OCI-LY7 (cell line): ENCODE results near the gene HTT. TPM values are rescaled to one million over a fixed set of nuclear protein-coding genes. Genes with fewer than 3 reads are reported as not detected.

Experiments
- BruUV-seq: library from RNA; stranded (reverse); fragments of 400-500 nt; replicated peaks from 2 replicates; lab custom pipeline; 2021; lab: Mats Ljungman, UMichigan
- CTCF ChIA-PET: fragments of 300-600 bp; sonication (Branson Sonifier 250); formaldehyde crosslinking; loops from one replicate; lab custom pipeline; 2022; ENCODE audit warnings: antibody characterized with exemption; ENCODE audit not compliant: unreplicated experiment; lab: Charles Lee
- POLR2A ChIA-PET: fragments of 300-600 bp; sonication (Branson Sonifier 250); formaldehyde crosslinking; loops from one replicate; lab custom pipeline; 2022; ENCODE audit warnings: antibody characterized with exemption; lab: Charles Lee
- DNase-seq: peaks from one replicate; pipeline ENCODE4 v3.0.0-alpha.2; 2015; ENCODE audit warnings: low spot score
- H2AFZ ChIP-seq: fragments of 200-600 bp; sonication (generic), shearing (Covaris generic); 2 replicates; pipeline ENCODE4 v1.6.1; 2014; ENCODE audit warnings: mild to moderate bottlenecking, antibody characterized with exemption, low read length, moderate library complexity
- H3K27ac ChIP-seq: fragments of 200-600 bp; sonication (generic); 2 replicates; pipeline ENCODE4 v1.5.1; 2014; ENCODE audit warnings: mixed run types, low read depth, mild to moderate bottlenecking, moderate library complexity, low read length, inconsistent platforms; ENCODE audit not compliant: poor library complexity, severe bottlenecking
- H3K36me3 ChIP-seq: fragments of 200-600 bp; sonication (generic); 2 replicates; pipeline ENCODE4 v1.6.1; 2014; ENCODE audit warnings: mild to moderate bottlenecking, antibody characterized with exemption, low read length, moderate library complexity, mixed read lengths; ENCODE audit not compliant: insufficient read depth
- H3K4me1 ChIP-seq: fragments of 200-600 bp; sonication (generic); 2 replicates; pipeline ENCODE4 v1.5.1; 2014; ENCODE audit warnings: mild to moderate bottlenecking, low read length; ENCODE audit not compliant: insufficient read depth, poor library complexity, severe bottlenecking
- H3K4me2 ChIP-seq: fragments of 200-600 bp; sonication (generic); 2 replicates; pipeline ENCODE4 v1.6.1; 2014; ENCODE audit warnings: mild to moderate bottlenecking, low read length
- H3K4me3 ChIP-seq: fragments of 200-600 bp; sonication (generic); 2 replicates; pipeline ENCODE4 v1.5.1; 2014; ENCODE audit warnings: mild to moderate bottlenecking, low read depth, low read length; ENCODE audit not compliant: poor library complexity, severe bottlenecking
- H3K79me2 ChIP-seq: fragments of 200-600 bp; sonication (generic); 2 replicates; pipeline ENCODE4 v1.6.1; 2016; ENCODE audit warnings: low read depth, mild to moderate bottlenecking, low read length, moderate library complexity, mixed read lengths; ENCODE audit not compliant: insufficient read depth
- H3K9me2 ChIP-seq: fragments of 200-600 bp; sonication (generic); 2 replicates; pipeline ENCODE4 v1.6.1; 2016; ENCODE audit warnings: mild to moderate bottlenecking, low read length, mixed read lengths; ENCODE audit not compliant: insufficient read depth
- H3K9me3 ChIP-seq: fragments of 200-600 bp; sonication (generic); 2 replicates; pipeline ENCODE4 v1.6.1; 2014; ENCODE audit warnings: mild to moderate bottlenecking, mixed run types, low read length, mixed read lengths
- H4K20me1 ChIP-seq: fragments of 200-600 bp; sonication (generic); 2 replicates; pipeline ENCODE4 v1.6.1; 2014; ENCODE audit warnings: mild to moderate bottlenecking, antibody characterized with exemption, low read length, moderate library complexity, mixed read lengths; ENCODE audit not compliant: insufficient read depth
- CTCF ChIP-seq: fragments of 200-600 bp; sonication (generic); conservative IDR thresholded peaks from 2 replicates; pipeline ENCODE4 v1.5.1; 2014; ENCODE audit warnings: mild to moderate bottlenecking, antibody characterized with exemption, low read length, moderate library complexity, mixed read lengths
- EZH2phosphoT487 ChIP-seq: fragments of 200-600 bp; sonication (generic); IDR thresholded peaks from 2 replicates; pipeline ENCODE4 v1.6.1; 2018; ENCODE audit warnings: low read depth, borderline replicate concordance, mild to moderate bottlenecking, mixed run types, antibody characterized with exemption, low read length, moderate library complexity, mixed read lengths
- intact Hi-C: fragments of 100-400 bp; cut with micrococcal nuclease; formaldehyde crosslinking; loops from one replicate; pipeline ENCODE4 v1.10.0; 2022; ENCODE audit not compliant: unreplicated experiment
- total RNA-seq, 2 experiments: library from RNA; depleted of rRNA in 1 of 2; stranded (reverse); fragments of >200 nt in 1 of 2; shearing (Covaris generic) in 1 of 2; gene quantifications; 2 replicates each; pipeline ENCODE4 v1.2.3, GENCODE V29; 2014 to 2022

The HTT gene
- total RNA-seq, 2 experiments from 2014 or later: 36.4 to 91.3 TPM

DNA sequence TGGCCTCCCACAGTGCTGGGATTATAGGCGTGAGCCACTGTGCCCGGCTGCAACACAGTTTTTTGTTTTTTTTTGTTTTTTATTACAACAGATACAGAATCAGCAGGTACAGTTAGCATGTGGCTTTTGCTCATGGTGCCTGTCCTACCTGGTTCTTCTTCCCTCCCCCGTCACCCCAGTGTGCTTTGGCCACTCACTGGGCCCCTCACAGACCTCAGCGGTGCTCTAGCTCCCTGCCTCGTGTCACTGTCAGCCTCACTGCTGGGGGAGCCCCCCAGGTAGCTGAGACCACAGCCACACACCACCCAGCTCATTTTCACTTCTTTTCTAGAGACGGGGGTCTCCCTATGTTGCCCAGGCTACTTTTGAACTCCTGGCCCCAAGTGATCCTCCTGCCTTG, 38.8 kb upstream of the HTT start:
- Histone ChIP-seq H3K79me2 (no peaks in the 10 kb centered on the region), H3K4me3 (no peak overlapping the region), H3K4me2 (no peak overlapping the region), H3K36me3 (no peaks in the 10 kb centered on the region), H3K27ac (no peak overlapping the region), H4K20me1 (no peaks in the 10 kb centered on the region), H3K4me1 (peaks cover 13% of the 10 kb centered on the region), H2AFZ (no peak overlapping the region), H3K9me3 (no peaks in the 10 kb centered on the region), H3K9me2 (no peaks in the 10 kb centered on the region)
- BruUV-seq: no TSS peak
- no peak for DNase-seq
- ChIA-PET CTCF (no interaction called here), POLR2A (no interaction called here)
- intact Hi-C loops: no loop called here
- TF ChIP-seq CTCF (no peak), EZH2phosphoT487 (no peak)

DNA sequence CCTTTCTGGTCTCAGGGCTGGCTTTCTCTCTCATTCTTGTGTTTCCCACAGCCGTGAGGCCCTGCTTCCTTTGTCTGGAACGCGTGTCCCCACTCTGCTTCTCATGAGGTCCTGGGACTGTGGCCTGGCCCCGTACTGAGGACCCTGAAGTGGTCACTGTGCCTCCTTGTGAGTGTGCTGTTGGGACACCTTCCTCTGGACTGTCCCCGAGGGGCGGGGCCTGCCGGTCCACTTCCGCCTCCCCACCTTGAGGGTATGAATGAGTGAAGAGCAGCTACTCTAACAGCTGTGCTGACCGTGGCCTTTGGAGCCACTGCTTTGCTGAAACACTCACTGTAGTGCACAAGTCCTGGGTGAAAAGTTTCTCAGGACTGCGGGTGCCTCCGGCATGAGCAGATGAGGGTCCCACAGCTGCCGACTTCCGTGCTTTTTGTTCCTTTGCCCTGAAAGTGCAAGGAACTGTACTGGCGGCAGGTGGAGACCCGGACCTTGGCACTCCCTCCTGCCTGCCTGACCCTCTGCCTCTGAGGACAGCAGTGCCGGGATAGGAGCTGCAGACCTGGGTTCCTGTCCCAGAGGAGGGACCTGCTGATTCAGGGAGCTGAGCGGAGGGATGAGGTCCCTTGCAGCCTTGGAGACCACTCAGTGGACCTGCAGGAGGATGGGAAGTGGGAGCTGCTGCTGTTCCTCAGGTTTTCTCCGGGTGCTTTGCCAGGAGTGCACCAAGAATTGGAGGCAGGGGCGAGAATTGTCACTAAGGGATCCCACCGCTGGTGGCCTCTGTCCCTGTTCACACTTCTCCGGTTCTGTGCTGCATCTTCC, 38.1 kb upstream of the HTT start:
- no peaks in the 10 kb centered on the region for H3K9me3 ChIP-seq
- H3K27ac ChIP-seq: no peak overlapping the region
- TF ChIP-seq CTCF (no peak), EZH2phosphoT487 (no peak)
- H3K9me2 ChIP-seq: no peaks in the 10 kb centered on the region
- no peak overlapping the region for H3K4me2 ChIP-seq
- DNase-seq: no peak
- no peaks in the 10 kb centered on the region for H4K20me1 ChIP-seq
- no TSS peak for BruUV-seq
- H3K36me3 ChIP-seq: no peaks in the 10 kb centered on the region
- no peak overlapping the region for H2AFZ ChIP-seq
- peaks cover 20% of the 10 kb centered on the region for H3K4me1 ChIP-seq
- no peaks in the 10 kb centered on the region for H3K79me2 ChIP-seq
- CTCF ChIA-PET: interaction anchor here (0.6 kb wide), 1 partner anchor 213 kb away, joined by 4 read pairs; the partner anchor contains the start of gene MSANTD1
- H3K4me3 ChIP-seq: no peak overlapping the region
- POLR2A ChIA-PET: no interaction called here
- intact Hi-C loops: no loop called here

GRCh38 chr4:3037957-3038461, 36.5 kb upstream of the HTT start:
- no peaks in the 10 kb centered on the region for H3K9me3 ChIP-seq
- CTCF ChIA-PET: interaction anchor here (0.6 kb wide), 1 partner anchor 1288 kb away, joined by 6 read pairs; no protein-coding TSS in a partner anchor
- BruUV-seq: no TSS peak
- H3K4me3 ChIP-seq: no peak overlapping the region
- H2AFZ ChIP-seq: no peak overlapping the region
- TF ChIP-seq EZH2phosphoT487: no peak
- TF ChIP-seq CTCF: no peak
- no peak overlapping the region for H3K27ac ChIP-seq
- H3K4me2 ChIP-seq: peak overlapping the region; percentile 31
- H4K20me1 ChIP-seq: no peaks in the 10 kb centered on the region
- intact Hi-C loops: no loop called here
- no peaks in the 10 kb centered on the region for H3K79me2 ChIP-seq
- peaks cover 35% of the 10 kb centered on the region for H3K4me1 ChIP-seq
- POLR2A ChIA-PET: interaction anchor here (1.4 kb wide), 1 partner anchor 9 kb away, joined by 3 read pairs; no protein-coding TSS in a partner anchor
- H3K36me3 ChIP-seq: no peaks in the 10 kb centered on the region
- H3K9me2 ChIP-seq: no peaks in the 10 kb centered on the region
- no peak for DNase-seq
